A673 (cell line): ENCODE data around the gene ZEB2.

Experiments used
- EZH2 ChIP-seq: fragments of 200-600 bp; sonication (generic); IDR thresholded peaks from 2 replicates; pipeline ENCODE4 v1.6.1; 2017; ENCODE audit warnings: borderline replicate concordance, low read depth, mild to moderate bottlenecking, mixed read lengths, antibody characterized with exemption, low read length; ENCODE audit not compliant: poor library complexity, severe bottlenecking
- TF ChIP-seq, protein P1 (sequence below): fragments of 300-800, 200-600 bp; sonication (generic); conservative IDR thresholded peaks from 2 replicates; pipeline ENCODE4 v1.5.1; 2017; ENCODE audit warnings: low read depth, mild to moderate bottlenecking, antibody characterized with exemption, low read length, moderate library complexity, mixed read lengths

DNA sequence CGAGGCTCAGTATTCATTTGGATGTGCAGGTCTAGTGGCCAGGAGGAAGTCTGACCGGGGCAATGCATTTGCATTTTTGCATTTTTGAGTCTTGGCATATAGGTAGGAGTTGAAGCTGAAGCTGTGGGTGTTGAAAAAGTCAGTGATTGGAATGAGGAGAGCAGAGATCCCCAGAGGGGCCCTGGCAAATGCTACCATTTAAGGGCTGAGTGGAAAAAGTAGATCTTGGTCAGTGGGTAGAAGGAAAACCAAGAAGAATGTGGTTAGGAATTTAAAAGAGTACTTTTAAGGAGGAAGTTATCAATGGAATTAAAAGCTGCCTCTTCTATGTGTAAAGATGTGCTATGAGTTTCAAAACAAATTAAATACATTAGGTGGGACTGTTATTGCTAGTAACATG lies 143.0 kb downstream of the ZEB2 start:
- TF ChIP-seq, protein P1, sequence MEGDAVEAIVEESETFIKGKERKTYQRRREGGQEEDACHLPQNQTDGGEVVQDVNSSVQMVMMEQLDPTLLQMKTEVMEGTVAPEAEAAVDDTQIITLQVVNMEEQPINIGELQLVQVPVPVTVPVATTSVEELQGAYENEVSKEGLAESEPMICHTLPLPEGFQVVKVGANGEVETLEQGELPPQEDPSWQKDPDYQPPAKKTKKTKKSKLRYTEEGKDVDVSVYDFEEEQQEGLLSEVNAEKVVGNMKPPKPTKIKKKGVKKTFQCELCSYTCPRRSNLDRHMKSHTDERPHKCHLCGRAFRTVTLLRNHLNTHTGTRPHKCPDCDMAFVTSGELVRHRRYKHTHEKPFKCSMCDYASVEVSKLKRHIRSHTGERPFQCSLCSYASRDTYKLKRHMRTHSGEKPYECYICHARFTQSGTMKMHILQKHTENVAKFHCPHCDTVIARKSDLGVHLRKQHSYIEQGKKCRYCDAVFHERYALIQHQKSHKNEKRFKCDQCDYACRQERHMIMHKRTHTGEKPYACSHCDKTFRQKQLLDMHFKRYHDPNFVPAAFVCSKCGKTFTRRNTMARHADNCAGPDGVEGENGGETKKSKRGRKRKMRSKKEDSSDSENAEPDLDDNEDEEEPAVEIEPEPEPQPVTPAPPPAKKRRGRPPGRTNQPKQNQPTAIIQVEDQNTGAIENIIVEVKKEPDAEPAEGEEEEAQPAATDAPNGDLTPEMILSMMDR: no peak
- no peak for TF ChIP-seq EZH2
